OCI-LY1 (cell line): ENCODE data around the gene RTP5.

ENCODE experiments used
- H2AFZ ChIP-seq: fragments of 200-600 bp; sonication (generic), shearing (Covaris generic); 2 replicates; pipeline ENCODE4 v1.6.0; 2014; ENCODE audit warnings: antibody characterized with exemption, mild to moderate bottlenecking, low read length
- H3F3A ChIP-seq: fragments of 200-600 bp; sonication (generic), shearing (Covaris generic); 2 replicates; pipeline ENCODE4 v1.6.0; 2014; ENCODE audit warnings: mild to moderate bottlenecking, antibody characterized with exemption, low read length, moderate library complexity; ENCODE audit not compliant: insufficient read depth
- H3K27ac ChIP-seq: fragments of 200-600 bp; sonication (generic); 2 replicates; pipeline ENCODE4 v1.5.1; 2014; ENCODE audit warnings: low read length, mixed run types, mild to moderate bottlenecking, low read depth; ENCODE audit not compliant: poor library complexity, severe bottlenecking
- H3K27me3 ChIP-seq: fragments of 200-600 bp; sonication (generic); 2 replicates; pipeline ENCODE4 v1.6.0; 2014; ENCODE audit warnings: antibody characterized with exemption, mild to moderate bottlenecking, low read length, moderate library complexity; ENCODE audit not compliant: insufficient read depth
- H3K36me3 ChIP-seq: fragments of 200-600 bp; sonication (generic); 2 replicates; pipeline ENCODE4 v1.6.1; 2014; ENCODE audit warnings: mild to moderate bottlenecking, antibody characterized with exemption, low read length, moderate library complexity, mixed read lengths; ENCODE audit not compliant: insufficient read depth
- H3K4me1 ChIP-seq: fragments of 200-600 bp; sonication (generic); 2 replicates; pipeline ENCODE4 v1.5.1; 2014; ENCODE audit warnings: mild to moderate bottlenecking, low read length, moderate library complexity; ENCODE audit not compliant: insufficient read depth, severe bottlenecking
- H3K4me2 ChIP-seq: fragments of 200-600 bp; sonication (generic), shearing (Covaris generic); 2 replicates; pipeline ENCODE4 v1.6.1; 2014; ENCODE audit warnings: low read length
- H3K4me3 ChIP-seq: fragments of 200-600 bp; sonication (generic); 2 replicates; pipeline ENCODE4 v1.5.1; 2014; ENCODE audit warnings: low read length, low read depth, mild to moderate bottlenecking, mixed read lengths; ENCODE audit not compliant: poor library complexity, severe bottlenecking
- H3K79me2 ChIP-seq: fragments of 200-600 bp; shearing (Covaris generic); 2 replicates; pipeline ENCODE4 v1.6.1; 2016; ENCODE audit warnings: mixed run types, low read length, mixed read lengths; ENCODE audit not compliant: insufficient read depth
- H3K9ac ChIP-seq: fragments of 200-600 bp; sonication (generic), shearing (Covaris generic); 2 replicates; pipeline ENCODE4 v1.6.1; 2014; ENCODE audit warnings: mild to moderate bottlenecking, low read length, mixed read lengths
- H3K9me2 ChIP-seq: fragments of 200-600 bp; sonication (generic), shearing (Covaris generic); 2 replicates; pipeline ENCODE4 v1.6.1; 2014; ENCODE audit warnings: low read depth, mild to moderate bottlenecking, low read length, mixed read lengths
- H3K9me3 ChIP-seq: fragments of 200-600 bp; shearing (Covaris generic); 2 replicates; pipeline ENCODE4 v1.6.1; 2014; ENCODE audit warnings: low read length, mixed read lengths
- H4K20me1 ChIP-seq: fragments of 200-600 bp; sonication (generic), shearing (Covaris generic); 2 replicates; pipeline ENCODE4 v1.6.0; 2016; ENCODE audit warnings: mild to moderate bottlenecking, low read length; ENCODE audit not compliant: insufficient read depth
- CTCF ChIP-seq: fragments of 200-600 bp; sonication (generic), shearing (Covaris generic); IDR thresholded peaks from 2 replicates; pipeline ENCODE4 v1.5.1; 2017; ENCODE audit warnings: mild to moderate bottlenecking, antibody characterized with exemption, low read length, moderate library complexity, mixed read lengths
- EZH2 ChIP-seq: fragments of 200-600 bp; sonication (generic), shearing (Covaris generic); IDR thresholded peaks from 2 replicates; pipeline ENCODE4 v1.8.0; 2017; ENCODE audit warnings: borderline replicate concordance, mixed run types, mild to moderate bottlenecking, antibody characterized with exemption, low read length, moderate library complexity, mixed read lengths

RTP5 gene

GRCh38 chr2:241902357-241902991 lies 32.9 kb downstream of the RTP5 start:
- no peak overlapping the region for H3K9ac ChIP-seq
- no peaks in the 10 kb centered on the region for H3K9me3 ChIP-seq
- no peak overlapping the region for H3K27ac ChIP-seq
- no peaks in the 10 kb centered on the region for H3K79me2 ChIP-seq
- H3K36me3 ChIP-seq, result no peaks in the 10 kb centered on the region
- no peaks in the 10 kb centered on the region for H3K4me1 ChIP-seq
- no peak overlapping the region for H2AFZ ChIP-seq
- H3K27me3 ChIP-seq, result no peaks in the 10 kb centered on the region
- no peak overlapping the region for H3K4me3 ChIP-seq
- no peaks in the 10 kb centered on the region for H3F3A ChIP-seq
- no peak overlapping the region for H3K4me2 ChIP-seq
- no peaks in the 10 kb centered on the region for H4K20me1 ChIP-seq
- no peak for TF ChIP-seq CTCF
- TF ChIP-seq EZH2, result no peak
- no peaks in the 10 kb centered on the region for H3K9me2 ChIP-seq

DNA sequence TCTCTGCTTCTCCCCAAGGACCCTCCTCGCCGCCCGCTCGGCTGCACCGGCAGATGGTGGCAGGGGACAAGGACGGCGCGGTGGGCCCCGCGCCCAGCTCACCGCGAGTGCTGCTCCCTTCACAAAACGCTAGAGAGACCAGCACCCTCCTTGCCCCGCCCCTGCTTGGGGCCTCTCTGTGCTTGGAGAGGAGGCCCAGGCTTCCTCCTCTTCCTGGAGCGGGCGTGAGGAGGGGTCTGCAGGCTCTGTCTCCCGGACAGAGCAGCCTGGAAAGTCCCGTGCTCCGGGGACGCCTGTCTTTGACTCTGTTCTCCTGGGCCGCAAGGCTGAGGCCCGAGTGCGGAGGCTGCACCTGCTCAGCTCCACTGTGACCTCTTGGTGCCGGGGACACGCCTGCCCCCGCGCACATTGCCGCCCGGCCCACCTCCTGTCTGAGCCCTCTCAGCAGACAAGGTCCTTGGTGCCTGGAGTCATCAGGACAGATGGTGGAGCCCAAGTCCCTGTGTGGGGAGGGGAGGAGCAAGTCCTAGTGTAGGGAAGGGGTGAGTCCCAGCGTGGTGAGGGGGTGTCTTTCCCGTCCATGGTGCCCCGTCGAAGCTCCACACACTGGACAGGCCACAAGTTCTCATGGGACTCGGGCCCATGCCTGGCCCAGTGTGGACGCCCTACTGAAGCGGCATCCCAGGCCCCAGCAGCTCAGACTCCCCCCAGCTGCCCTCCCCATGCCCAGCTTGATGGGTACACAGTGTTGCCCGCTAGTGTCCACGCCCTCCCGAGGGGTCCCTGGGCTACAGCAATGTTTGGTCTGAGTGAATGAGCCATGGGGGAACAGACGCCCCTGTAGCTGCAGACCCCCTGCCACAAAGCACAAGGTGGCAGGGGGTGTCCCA lies 33.8 kb downstream of the RTP5 start:
- Histone ChIP-seq H3K79me2 (no peaks in the 10 kb centered on the region), H3K9me3 (no peaks in the 10 kb centered on the region), H3K4me2 (no peak overlapping the region), H3K36me3 (no peaks in the 10 kb centered on the region), H3K4me1 (no peaks in the 10 kb centered on the region), H3K27me3 (no peaks in the 10 kb centered on the region), H2AFZ (no peak overlapping the region), H3K9me2 (no peaks in the 10 kb centered on the region), H3K9ac (no peak overlapping the region), H3F3A (no peaks in the 10 kb centered on the region), H3K27ac (no peak overlapping the region), H4K20me1 (no peaks in the 10 kb centered on the region), H3K4me3 (no peak overlapping the region)
- no peak for TF ChIP-seq CTCF
- TF ChIP-seq EZH2, result no peak

- no peaks in the 10 kb centered on the region for H3K27me3 ChIP-seq
- H3K79me2 ChIP-seq, result no peaks in the 10 kb centered on the region
- no peaks in the 10 kb centered on the region for H3K9me3 ChIP-seq
- no peak overlapping the region for H3K4me2 ChIP-seq
- no peaks in the 10 kb centered on the region for H3K36me3 ChIP-seq
- H3F3A ChIP-seq, result no peaks in the 10 kb centered on the region
- no peaks in the 10 kb centered on the region for H4K20me1 ChIP-seq
- H3K9ac ChIP-seq, result no peak overlapping the region
- H3K27ac ChIP-seq, result no peak overlapping the region
- no peak overlapping the region for H3K4me3 ChIP-seq
- H3K9me2 ChIP-seq, result no peaks in the 10 kb centered on the region
- TF ChIP-seq EZH2 (no peak), CTCF (no peak)
- H2AFZ ChIP-seq, result no peak overlapping the region
- no peaks in the 10 kb centered on the region for H3K4me1 ChIP-seq
These were observed 34.6 kb downstream of the RTP5 start for GRCh38 chr2:241904011-241904718.
